Rectal smooth muscle tissue (tissue), 1 donor: ENCODE results near the gene LRRTM4.
"Not testable (repeated sequence)": the region's sequence is repeated elsewhere in the genome, so short reads cannot be mapped to it uniquely, and the experiment has no call there.

Source experiments
- H3K27ac ChIP-seq: one replicate; pipeline ENCODE4 v1.7.0; 2013; ENCODE audit warnings: low read depth, low read length, inconsistent platforms
- H3K27me3 ChIP-seq: one replicate; pipeline ENCODE4 v1.7.0; 2013; ENCODE audit warnings: low read length; ENCODE audit not compliant: control insufficient read depth, insufficient read depth
- H3K36me3 ChIP-seq: one replicate; pipeline ENCODE4 v1.7.0; 2013; ENCODE audit warnings: low read length; ENCODE audit not compliant: control insufficient read depth, insufficient read depth
- H3K4me1 ChIP-seq: one replicate; pipeline ENCODE4 v1.7.0; 2013; ENCODE audit warnings: low read length; ENCODE audit not compliant: control insufficient read depth, insufficient read depth
- H3K4me3 ChIP-seq: one replicate; pipeline ENCODE4 v1.7.0; 2013; ENCODE audit warnings: low read length
- H3K9ac ChIP-seq: one replicate; pipeline ENCODE4 v1.7.0; 2013; ENCODE audit warnings: low read length

Gene LRRTM4

DNA sequence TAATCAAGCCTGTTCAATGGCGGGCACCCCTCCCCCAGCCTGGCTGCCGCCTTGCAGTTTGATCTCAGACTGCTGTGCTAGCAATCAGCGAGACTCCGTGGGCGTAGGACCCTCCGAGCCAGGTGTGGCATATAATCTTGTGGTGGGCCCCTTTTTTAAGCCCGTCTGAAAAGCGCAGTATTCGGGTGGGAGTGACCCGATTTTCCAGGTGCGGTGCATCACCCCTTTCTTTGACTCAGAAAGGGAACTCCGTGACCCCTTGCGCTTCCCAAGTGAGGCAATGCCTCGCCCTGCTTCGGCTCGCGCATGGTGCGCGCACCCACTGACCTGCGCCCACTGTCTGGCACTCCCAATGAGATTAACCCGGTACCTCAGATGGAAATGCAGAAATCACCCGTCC, 740.9 kb downstream of the LRRTM4 start:
- not testable (repeated sequence) for H3K4me3 ChIP-seq, H3K9ac ChIP-seq, H3K27me3 ChIP-seq, H3K27ac ChIP-seq, H3K4me1 ChIP-seq, H3K36me3 ChIP-seq

DNA sequence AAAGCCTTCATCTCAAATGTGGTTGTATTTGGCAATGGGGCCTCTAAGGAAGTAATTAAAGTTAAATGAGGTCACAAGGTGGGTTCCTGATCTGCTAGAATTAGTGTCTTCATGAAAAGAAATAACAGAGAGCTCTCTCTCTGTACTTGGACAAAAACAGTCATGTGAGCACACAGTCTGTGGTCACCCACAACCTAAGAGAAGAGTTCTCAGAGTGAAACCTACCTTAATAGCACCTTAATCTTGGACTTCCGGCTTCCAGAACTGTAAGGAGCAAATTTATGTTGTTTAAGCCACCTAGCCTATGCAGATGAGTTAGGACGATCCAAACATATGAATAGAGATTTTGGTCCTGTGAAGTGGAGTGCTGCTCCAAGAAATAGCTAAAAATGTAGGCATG, 758.9 kb downstream of the LRRTM4 start:
- no peaks in the 10 kb centered on the region for H3K36me3 ChIP-seq
- H3K4me1 ChIP-seq: no peaks in the 10 kb centered on the region
- no peaks in the 10 kb centered on the region for H3K27me3 ChIP-seq
- no peak overlapping the region for H3K27ac ChIP-seq
- H3K4me3 ChIP-seq: no peak overlapping the region
- no peak overlapping the region for H3K9ac ChIP-seq

DNA sequence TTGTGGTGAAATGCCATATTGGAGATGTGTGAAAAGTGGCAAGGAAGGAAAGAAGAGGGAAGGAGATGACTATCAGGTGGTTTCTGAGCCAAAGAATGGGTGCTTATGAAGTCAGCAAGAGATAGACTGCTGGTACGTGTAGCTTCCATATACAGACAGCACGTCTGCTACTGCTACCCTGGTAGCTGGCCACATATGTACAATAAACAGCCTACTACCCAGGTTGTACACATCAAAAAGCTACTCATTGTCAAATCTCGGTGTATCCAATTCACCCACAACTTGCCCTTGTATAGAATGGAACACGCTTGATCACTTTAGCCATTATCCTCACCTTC, 761.8 kb downstream of the LRRTM4 start:
- H3K27ac ChIP-seq: no peak overlapping the region
- no peak overlapping the region for H3K4me3 ChIP-seq
- no peaks in the 10 kb centered on the region for H3K4me1 ChIP-seq
- no peaks in the 10 kb centered on the region for H3K27me3 ChIP-seq
- H3K9ac ChIP-seq: no peak overlapping the region
- no peaks in the 10 kb centered on the region for H3K36me3 ChIP-seq

DNA sequence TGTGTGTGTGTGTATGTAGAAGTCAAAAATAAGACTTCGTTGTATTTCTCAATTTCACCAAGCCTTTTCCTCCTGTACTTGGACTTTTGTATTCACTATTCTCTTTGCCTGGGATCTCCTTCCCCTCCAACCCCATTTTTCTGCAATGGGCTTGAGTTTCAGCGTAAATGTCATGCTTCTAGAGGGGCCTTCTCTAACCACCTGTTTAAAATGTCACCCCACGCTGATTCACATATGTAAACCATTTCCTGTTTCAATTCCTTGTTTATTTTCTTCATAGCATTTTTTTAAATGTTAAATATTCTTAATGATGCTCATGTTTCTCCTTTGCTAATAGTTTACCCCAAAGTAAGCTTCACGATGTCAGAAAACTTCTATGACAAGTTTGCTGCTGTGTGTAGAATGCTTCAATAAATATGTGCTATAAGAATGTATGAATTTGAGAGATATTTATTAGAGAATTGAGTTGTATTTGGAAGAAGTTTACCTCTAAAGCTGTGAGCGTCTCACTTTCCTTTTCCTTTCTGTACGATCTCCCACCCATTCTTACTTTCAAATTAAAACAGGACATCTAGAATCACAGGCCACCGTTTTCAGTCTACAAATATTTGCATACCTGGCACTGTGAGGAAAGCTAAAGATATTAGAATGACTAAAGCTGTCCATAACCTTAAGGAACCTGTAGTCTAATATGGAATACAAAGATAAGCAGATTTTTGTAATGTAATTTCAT, 762.4 kb downstream of the LRRTM4 start:
- H3K27ac ChIP-seq: no peak overlapping the region
- no peak overlapping the region for H3K9ac ChIP-seq
- H3K36me3 ChIP-seq: no peaks in the 10 kb centered on the region
- H3K27me3 ChIP-seq: no peaks in the 10 kb centered on the region
- H3K4me1 ChIP-seq: no peaks in the 10 kb centered on the region
- H3K4me3 ChIP-seq: no peak overlapping the region

DNA sequence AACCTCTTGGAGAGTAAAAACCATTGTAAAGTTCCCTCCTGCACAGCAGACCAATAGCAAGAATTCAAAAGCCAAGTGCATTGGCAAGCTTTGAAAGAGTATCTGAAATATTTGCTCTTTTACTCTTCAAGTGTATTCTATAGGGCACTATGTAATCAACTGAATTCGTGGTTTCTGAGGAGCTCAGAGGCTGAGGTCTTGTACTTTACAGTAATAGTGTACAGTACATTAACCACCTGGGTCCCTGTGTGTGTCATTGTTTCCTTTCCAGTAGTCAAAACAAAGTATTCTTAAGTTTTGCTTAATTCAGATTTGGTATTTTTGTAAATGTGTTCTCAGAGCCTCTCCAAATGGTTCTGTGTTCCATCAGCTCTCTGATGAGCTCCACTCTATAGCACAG, 769.7 kb downstream of the LRRTM4 start:
- Histone ChIP-seq H3K27me3 (no peaks in the 10 kb centered on the region), H3K36me3 (no peaks in the 10 kb centered on the region), H3K4me3 (no peak overlapping the region), H3K27ac (no peak overlapping the region), H3K4me1 (no peaks in the 10 kb centered on the region), H3K9ac (no peak overlapping the region)

DNA sequence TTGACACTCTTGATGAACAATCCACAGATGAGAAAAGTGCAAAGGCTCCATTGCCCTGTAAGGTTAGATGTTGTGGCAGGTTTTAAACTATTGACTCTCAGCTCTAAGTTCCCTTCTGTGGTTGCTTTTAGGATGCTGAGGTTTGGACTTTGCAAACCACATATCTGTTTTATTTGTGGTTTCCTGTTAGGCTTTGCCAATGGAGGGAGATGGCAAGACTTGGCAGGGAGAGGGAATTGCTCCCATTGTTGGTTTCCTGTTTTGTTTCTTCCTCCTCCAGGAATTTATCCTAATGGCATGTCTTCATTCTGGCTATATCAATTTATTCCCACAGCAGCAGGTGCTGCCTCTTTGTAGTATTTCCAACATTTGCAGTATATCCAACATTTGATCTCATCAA, 772.3 kb downstream of the LRRTM4 start:
- H3K36me3 ChIP-seq: no peaks in the 10 kb centered on the region
- no peaks in the 10 kb centered on the region for H3K27me3 ChIP-seq
- no peak overlapping the region for H3K9ac ChIP-seq
- no peak overlapping the region for H3K27ac ChIP-seq
- no peak overlapping the region for H3K4me3 ChIP-seq
- no peaks in the 10 kb centered on the region for H3K4me1 ChIP-seq

DNA sequence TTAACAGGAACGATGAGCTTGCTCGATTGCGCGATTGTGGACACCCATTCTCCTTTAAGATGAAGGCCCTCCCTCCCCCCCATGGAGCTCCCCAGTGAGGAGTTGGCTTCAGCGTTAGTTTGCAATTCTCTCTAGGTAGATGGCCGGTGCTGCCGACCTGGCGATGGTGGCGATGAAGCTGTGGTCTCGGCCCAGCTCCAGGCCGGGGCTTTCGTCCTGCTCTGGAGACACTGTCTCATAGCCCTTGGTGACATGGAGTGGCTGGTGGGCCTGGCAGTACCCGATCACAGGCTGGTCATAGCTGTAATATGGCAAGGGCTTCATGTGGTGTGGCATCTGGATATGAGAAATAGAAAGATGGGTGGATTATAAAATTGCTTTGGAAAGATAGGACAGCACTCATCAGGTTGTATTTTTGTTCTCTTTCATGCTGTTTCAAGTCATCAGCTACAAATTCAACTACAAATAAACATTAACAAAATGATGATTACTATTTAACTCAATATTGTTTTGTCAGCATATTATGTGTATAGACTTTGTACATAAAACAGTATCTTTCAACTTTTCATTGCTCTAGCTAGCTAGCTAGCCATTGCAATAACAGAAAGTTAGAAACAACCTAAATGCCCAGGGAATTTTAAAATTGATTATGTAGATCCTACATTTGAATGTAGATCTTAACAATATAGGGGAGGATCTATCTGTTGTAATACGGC, 773.4 kb downstream of the LRRTM4 start:
- Histone ChIP-seq H3K27ac (no peak overlapping the region), H3K27me3 (no peaks in the 10 kb centered on the region), H3K9ac (no peak overlapping the region), H3K36me3 (no peaks in the 10 kb centered on the region), H3K4me1 (no peaks in the 10 kb centered on the region), H3K4me3 (no peak overlapping the region)

DNA sequence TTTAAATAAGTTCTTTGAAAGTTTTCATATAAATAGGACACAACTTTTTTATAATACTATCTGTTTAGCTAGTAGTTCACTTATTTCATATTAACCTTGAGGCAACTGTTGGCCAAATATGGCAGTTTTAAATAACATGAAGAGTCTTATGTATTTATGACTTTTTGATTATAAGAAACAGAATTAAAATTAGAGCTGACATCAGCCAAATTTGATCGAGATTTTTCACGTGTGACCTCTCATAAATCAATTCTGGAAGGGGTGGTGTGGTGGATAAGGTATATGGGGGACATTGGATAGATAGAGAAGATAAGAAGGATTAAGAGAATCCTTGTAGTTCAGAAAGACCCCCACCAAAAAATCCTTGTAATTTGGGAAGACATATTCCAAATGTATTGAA, 776.6 kb downstream of the LRRTM4 start:
- Histone ChIP-seq H3K4me3 (no peak overlapping the region), H3K27me3 (no peaks in the 10 kb centered on the region), H3K27ac (no peak overlapping the region), H3K9ac (no peak overlapping the region), H3K36me3 (no peaks in the 10 kb centered on the region), H3K4me1 (no peaks in the 10 kb centered on the region)

DNA sequence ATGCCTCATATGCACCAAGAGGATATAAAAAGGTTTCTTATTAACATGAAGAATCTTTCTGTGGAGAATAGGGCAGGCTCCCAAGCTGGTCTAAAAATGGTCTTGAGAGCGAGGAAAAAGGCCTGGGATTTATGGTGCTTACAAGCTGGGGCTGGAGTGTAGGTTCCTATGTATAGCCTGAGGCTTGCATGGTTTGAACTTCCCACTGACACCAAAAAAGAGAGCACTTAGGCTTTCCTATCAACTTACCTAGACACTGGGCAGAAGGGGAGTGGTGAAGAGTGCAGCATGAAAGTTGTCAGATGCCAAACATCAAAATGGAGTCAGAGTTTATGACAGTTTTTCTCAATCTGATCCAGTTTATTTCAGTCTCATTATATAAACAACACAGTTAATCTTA, 784.6 kb downstream of the LRRTM4 start:
- Histone ChIP-seq H3K4me3 (no peak overlapping the region), H3K9ac (no peak overlapping the region), H3K27ac (no peak overlapping the region), H3K4me1 (no peaks in the 10 kb centered on the region), H3K36me3 (no peaks in the 10 kb centered on the region), H3K27me3 (no peaks in the 10 kb centered on the region)

DNA sequence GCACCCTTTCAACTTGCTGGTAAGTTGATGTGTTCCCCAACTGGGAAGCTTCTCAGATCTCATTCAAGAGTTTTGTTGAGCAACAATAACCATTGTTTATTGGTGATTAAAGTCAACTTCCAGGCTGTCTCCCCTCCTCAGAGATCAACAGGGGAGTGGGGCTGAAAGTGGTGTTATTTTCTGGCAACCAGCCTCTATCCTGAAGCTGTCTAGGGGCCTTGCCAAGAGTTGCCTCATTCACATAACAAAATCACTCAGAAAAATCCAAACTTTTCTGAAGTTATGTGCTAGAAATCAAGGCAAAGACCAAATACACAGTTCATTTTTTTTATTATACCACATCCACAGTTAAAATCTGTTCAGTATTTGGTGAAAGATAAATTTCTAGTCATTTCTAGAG, 788.4 kb downstream of the LRRTM4 start:
- H3K4me1 ChIP-seq: no peaks in the 10 kb centered on the region
- H3K27ac ChIP-seq: no peak overlapping the region
- H3K4me3 ChIP-seq: no peak overlapping the region
- no peaks in the 10 kb centered on the region for H3K36me3 ChIP-seq
- no peak overlapping the region for H3K9ac ChIP-seq
- no peaks in the 10 kb centered on the region for H3K27me3 ChIP-seq

DNA sequence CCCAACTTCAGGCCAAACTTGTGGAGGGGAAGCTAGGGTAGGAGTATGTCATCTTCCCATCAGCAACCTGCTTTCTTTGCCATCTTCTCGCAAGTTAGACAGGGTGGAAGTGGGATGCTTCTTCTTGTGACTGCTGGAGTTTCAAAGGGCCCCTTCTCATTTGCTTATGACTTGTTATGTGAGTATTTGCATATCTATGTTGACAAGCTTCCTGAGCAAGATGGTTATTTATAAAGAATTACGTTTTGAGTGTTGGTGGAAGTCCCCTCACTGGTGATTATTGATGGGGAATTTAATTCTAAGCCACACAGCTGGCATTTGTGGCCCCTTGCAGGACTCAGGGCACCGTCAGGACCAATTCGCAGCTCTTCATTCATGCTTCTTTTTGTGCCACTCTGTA, 791.0 kb downstream of the LRRTM4 start:
- H3K27ac ChIP-seq: no peak overlapping the region
- H3K27me3 ChIP-seq: no peaks in the 10 kb centered on the region
- no peak overlapping the region for H3K9ac ChIP-seq
- no peak overlapping the region for H3K4me3 ChIP-seq
- H3K4me1 ChIP-seq: no peaks in the 10 kb centered on the region
- no peaks in the 10 kb centered on the region for H3K36me3 ChIP-seq

DNA sequence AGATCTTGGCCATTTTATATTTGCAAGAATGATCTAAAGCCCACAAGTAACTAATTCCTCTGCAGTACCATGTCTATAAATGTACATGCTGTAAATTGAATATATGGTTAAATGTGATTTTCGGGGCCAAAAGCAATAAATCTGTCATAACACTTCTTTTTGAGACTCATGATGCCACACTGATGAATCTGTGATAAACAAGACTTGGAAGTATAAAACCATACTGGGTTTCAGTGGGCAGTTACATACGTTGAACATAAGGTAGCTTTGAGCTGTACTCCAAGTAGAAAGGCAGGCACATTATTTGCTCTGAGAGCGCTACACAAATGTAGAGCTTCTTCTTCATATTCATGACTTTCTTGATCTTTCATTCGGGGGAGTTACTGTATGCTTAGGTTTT, 792.2 kb downstream of the LRRTM4 start:
- Histone ChIP-seq H3K27ac (no peak overlapping the region), H3K9ac (no peak overlapping the region), H3K27me3 (no peaks in the 10 kb centered on the region), H3K4me3 (no peak overlapping the region), H3K4me1 (no peaks in the 10 kb centered on the region), H3K36me3 (no peaks in the 10 kb centered on the region)

DNA sequence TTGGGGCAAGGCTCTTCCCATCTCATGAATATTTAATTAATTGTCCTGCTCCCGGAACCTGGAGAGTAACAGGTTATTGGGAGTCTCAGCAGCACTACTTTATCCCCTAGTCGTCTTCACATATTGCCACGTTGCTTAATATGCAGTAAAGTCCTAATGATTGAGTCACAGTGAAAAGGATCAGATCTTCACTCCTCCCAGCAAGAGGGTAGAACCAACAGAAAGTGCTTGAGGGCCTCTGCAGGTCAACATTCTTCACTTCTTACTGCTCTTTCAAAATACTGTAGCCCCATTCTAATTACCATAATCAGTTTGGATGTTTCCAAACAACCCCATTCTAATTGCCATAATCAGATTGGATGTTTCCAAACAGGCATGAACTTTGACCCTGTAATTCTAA, 801.0 kb downstream of the LRRTM4 start:
- Histone ChIP-seq H3K9ac (no peak overlapping the region), H3K4me3 (no peak overlapping the region), H3K4me1 (no peaks in the 10 kb centered on the region), H3K27ac (no peak overlapping the region), H3K27me3 (no peaks in the 10 kb centered on the region), H3K36me3 (no peaks in the 10 kb centered on the region)
